Putamen (tissue), 1 donor: ENCODE measurements around the gene C1orf210.

Experiments
- DNase-seq: peaks from one replicate; pipeline ENCODE4 v3.0.0-alpha.2; 2016; ENCODE audit warnings: low spot score

Gene C1orf210

DNA sequence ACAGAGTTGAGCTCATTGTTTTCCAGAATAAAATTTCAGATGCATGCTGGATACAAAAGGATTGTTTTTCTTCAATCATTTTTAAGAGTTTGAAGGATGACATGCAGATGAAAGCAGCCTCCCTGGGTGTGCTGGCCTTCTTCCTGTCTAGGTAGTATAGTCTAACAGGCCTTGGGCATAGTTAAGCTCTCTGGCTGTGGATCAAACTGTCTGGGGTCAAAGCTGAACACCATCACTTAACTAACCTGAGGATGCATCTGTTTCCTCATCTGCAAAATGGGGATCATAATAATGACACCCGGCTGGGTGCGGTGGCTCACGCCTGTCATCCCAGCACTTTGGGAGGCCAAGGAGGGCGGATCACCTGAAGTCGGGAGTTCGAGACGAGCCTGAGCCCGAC lies 9.4 kb upstream of the C1orf210 start:
- DNase-seq, result no peak

DNA sequence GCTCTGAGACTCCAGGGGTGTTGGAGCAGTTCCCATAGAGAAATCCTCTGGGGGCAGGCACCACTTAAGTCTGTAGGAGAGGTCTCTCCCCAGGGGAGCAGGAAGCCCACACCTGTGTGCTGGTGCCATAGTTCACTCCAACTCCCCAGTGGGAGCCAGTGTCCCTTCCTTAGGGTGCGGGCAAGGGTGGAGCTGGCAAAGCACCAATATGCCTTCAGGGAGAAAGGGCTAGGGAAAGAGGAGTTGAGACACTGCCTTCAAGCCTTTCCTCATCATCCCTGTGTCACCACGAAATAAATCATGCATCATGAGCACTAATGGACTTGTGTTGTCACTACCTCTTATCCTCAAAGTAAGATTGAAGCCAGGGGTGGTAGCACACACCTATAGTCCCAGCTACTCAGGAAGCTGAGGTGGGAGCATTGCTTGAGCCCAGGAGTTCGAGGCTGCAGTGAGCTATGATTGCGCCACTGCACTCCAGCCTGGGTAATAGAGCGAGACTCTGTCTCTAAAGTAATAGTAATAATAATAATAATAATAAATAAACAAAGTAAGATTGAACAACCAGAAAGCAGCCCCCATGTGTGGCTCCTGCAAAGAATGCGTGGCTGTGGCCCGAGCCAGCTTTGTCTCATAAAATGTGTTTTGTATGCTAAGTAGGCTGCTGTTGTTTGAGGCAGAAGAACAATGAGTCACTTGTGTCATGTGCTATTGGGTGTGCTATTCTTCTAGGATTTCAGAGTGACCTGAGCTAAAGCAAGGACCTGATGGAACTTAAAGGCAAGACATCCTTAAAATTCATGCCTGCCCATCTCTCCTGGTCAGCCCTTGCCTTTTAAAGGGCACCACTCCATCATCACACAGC lies 8.7 kb upstream of the C1orf210 start:
- peak; percentile 92 for DNase-seq

DNA sequence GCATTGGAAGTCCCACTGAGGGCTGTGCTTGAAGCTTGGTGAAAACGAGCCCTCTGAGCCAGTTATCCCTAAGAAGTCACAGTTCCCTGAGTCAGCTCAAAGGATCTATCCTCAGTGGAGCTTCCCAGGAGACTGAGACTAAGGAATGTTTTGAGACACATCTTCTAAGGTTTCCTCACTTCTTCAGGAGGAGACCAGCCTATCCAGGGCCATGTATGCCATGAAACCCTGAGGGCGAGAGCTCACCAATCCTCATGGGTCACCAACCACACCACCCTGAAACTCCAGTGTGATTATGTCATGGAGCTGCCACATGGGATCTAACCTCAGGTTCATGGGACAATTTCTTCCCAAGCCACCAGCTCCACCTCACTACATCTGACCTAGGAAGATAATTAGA lies 7.8 kb upstream of the C1orf210 start:
- no peak for DNase-seq

DNA sequence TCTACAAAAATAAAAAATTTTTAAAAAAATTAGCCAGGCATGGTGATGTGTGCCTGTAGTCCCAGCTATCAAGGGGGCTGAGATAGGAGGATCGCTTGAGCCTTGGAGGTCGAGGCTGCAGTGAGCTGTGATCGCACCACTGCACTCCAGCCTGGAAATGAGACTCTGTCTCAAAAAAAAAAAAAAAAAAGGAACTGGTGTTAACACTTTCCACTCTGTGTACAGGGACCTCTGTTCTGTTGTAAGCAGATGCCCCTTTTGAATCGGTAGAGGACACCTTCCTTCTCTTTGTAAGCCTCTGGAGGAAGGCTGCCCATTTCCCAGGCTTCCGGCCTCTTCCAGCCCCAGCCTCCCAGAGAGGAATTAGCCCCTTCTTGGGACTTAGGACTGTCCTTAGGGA lies 7.3 kb upstream of the C1orf210 start:
- DNase-seq, result no peak

DNA sequence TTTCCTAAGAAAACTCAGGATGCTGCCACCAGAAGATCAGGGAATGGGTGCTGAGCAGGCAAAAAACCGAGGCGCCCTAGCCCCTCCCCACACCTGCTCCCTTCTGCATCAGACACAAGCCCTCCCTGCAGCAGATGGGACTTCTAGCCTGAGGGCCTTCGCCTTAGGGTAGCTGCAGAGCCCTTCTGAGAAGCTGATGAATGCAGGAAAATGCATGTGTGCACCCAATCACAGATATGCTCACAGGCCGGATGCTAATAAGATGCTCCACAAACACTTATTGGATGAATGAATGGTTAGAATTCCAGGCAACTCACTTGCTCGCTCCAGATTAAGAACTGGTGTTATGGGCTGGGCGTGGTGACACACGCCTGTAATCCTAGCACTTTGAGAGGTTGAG lies 6.8 kb upstream of the C1orf210 start:
- no peak for DNase-seq

DNA sequence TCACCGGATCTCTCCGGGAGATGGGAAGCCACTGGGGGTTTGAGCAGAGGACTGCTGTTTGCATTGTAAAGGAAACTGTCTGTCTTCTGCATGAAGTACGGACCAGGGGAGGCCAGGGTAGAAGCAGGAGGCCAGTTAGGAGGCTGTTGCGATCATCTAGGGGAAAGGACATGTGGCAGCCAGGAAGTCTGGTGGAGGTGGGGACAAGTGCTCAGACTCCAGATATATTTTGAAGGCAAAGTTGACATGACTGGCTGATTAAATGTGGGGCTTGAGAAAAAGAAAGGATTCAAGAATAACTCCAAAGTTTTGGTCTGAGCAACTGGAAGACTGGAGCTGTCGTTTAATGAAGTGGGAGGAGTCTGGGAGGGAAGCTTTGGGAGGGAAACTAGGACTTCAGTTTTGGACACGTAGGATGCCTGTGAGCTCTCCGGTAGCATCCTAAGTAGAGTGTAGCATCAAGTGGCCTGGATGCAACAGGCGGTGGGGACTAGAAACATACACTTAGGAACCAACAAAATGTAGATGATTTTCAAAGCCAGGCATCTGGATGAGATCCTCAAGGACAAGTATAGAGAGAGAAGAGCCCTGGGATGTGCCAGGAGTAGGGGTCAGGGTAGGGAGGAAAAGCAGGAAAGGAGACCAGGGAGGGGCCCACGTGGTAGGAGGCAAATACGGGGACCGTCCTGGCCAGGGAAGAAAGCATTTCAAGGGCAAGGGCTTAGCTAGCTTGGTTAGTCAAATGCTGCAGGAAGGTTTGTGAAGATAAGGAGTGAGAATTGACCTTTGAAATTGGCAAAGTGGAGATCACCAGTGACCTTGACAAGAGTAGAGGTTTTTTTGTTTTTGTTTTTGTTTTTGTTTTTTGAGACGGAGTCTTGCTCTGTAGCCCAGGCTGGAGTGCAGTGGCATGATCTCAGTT lies 3.7 kb upstream of the C1orf210 start:
- no peak for DNase-seq

DNA sequence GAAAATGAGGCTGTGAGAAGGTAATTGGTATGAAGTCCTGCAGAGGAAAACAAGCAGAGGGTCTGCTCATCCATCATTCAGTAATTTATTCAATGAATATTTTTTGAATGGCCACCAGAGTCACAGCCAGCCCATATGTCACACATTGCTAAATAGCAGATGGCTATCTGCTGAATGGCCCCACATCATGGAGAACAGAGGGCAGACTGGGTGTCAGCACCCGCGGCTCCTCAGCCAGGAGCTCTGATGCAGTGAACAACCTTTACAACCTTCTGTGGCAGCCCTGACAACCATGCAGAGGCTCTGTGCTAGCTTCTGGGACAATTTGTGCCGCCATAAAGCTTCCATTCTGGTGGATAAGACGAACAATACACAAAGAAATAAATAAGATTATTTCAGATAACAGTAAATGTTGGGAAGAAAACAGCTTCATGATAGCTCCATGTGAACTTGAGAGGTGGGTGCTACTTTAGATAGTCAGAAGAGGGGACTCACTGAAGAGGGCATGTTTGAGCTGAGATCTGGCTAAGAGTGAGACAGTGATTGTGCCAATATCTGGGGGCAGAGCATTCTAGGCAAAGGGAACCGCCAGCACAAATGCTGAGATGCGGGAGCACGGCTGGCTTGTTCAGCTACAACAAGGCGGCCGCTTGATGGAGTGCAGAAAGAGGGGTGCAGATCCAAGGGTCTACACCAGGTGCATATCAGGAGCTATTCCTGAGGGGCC lies 2.8 kb upstream of the C1orf210 start:
- no peak for DNase-seq

DNA sequence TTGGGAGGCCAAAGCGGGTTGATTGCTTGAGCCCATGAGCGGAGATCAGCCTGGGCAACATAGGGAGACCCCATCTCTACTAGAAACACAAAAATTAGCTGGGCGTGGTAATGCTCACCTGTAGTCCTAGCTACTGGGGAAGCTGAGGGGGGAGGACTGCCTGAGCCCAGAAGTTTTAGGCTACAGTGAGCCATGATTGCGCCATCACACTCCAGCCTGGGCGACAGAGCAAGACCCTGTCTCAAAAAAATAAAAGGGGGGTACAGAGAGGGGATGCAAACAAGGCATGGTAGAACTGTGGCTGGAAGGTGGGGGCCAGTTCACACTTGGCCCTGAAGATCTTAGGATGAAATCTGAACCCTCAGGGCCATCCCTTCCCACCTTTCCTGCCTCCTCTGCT lies 1.2 kb upstream of the C1orf210 start:
- no peak for DNase-seq

DNA sequence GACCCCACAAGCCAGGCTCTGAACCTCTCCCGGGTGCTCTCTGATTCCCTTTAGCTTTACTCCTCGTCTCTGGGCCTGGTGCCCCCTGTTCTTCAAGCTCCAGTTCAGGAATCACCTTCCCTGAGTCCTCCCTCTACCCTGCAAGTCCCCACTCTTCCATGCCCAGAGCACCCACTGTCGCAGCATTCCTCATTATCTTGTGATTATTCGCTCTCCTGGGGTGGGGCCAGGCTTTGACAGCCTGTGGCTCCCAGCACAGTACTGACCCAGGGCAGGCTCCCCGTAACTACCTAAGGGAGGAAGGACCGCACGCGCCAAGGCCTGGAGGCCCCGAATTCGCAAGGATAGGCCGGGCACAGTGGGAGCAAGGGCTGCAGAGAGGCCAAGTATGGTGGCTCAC lies 734 bp upstream of the C1orf210 start:
- no peak for DNase-seq

DNA sequence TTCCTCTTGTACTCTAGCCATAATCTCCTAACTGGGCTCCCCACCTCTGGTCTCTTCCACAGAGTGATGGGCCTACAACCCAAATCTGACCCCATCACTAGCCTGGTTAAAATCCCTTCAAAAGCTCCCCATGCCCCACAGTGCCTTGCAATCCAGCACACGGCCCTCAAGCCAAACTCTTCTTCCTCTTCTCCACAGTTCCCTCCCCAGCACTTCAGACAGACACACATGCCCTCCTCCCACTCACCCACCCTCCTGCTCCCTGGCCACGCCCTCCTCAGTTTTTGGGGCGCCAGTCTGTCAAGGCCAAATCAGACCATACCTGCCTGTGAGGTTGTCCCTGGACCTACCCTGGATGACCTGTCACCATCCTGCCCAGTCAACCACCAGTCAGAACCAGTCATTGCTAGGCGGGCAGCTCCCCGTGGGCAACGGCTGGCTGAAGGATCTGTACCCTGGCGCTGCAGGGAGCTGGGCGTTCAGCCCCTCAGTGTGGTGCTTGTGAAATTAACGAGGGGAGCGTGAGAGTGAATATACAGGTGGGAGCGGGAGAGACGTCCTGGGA lies 753 bp downstream of the C1orf210 start:
- DNase-seq, result no peak

DNA sequence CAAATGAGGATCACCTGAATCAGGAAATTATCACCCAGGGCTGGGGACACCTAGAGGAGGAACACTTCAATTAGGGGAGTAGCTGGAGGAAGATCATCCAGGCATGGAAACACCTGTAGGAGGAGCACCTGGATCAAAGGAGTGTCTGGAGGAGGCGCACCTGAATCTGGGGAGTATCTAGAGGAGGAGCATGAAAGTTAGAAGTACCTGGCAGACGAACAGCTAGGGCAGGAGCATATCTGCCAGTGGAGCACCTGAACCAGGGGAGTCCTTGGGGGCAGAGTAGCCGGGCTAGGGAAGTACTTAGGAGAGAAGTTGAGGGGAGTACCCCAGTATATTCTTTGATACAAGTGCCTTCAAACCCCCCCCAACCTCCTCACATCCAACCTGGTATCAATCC lies 1.3 kb downstream of the C1orf210 start:
- DNase-seq, result no peak

DNA sequence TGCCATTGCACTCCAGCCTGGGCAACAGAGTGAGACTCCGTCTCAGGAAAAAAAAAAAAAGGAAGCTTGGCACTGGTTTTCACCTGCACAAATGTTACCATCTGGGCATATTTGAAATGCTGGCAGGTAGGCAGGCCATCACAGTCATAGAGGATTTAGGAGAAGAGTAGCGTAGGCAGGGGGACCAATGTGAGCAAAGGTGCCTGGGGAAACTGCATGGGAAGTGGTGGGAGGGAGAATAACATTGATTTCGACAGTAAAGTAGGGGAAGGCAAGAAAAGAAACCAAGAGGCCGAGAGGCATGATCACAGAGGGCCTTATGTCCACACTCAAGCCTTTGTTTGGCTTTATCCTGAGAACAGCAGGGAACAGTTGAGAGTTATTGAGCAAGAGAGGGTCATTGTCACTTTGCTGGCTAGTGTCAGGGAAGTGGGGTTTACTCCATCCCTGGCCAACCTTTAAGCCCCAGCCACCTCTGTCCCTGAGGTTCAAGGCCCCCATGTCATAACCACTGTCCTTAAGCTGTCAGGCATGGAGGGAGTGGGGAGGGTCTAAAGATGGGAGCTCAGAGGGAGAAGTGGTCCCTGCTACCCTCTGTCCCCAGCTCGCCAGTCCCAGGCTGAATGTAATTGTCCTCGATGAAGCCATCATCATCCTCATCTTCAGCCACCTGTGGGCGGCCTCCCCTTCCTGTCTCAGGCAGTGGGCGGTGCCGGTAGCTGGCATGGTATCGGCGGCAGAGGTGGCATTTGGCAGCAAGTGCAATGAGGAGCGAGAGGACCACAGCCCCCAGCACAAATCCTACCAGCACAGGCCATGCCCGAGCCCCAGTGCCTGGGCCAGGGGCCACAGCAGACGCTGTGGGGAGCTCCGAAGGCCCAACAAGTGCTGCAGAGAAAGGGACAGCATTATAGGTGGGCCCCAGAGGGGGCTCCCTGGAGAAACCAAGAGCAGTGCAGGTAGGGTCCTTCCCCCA lies 2.9 kb downstream of the C1orf210 start:
- no peak for DNase-seq

DNA sequence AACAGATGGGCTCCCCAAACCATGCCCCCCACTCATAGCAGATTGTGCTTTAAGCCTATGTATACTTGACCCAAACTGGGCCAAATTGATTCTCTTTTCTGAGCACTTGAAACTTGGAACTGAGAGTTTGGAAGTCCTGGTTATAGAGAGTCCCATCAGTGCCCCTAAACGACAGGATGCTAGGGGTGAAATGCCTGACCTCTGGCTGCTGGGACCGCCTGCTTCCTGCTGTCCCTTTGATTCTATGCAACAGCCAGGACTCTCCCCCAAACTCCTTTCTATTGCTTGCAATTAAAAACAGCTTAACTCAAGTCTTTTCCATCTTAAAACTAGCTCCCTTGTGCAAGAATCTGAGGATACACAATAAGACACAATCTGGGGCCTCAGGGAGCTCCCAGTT lies 4.7 kb downstream of the C1orf210 start:
- DNase-seq, result no peak

DNA sequence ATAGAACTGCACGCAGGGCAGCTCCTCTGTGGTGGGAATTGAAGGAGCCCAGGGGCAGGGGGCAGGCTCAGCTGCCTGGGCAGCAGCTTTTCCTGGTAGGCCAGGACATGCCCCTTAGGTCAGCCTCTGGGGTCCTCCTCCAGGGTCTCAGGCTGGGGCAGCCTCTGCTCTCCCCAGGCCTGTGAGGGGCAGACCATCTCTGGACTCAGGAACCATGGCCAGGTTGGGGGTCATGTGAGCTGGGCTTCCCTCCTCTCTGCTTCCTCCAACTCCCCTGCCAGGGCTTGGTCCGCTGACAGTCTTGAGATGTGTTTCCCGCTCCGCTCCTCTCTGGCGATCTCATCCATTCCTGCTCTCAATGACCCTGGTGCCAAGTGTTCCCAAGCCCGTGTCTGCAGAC lies 5.7 kb downstream of the C1orf210 start:
- no peak for DNase-seq

DNA sequence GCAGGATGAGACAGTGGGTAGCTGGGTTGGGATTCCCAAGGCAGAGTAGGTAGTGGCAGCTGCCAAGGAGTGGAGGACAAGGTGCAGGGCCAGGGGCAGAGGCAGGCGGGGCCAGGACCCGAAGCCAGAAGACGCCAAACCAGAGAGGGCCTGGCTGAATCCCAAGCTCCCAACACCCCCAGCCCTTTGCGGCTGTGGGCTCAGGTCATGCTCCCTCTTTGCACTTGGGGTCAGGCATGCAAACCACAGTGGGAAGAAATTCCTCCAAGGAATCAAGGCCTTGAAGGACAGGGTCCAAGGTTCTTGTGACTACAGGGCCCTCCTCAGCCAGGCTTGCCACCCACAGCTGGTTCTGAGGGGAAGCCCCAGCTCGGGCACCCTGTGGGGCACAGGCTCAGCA lies 6.2 kb downstream of the C1orf210 start:
- no peak for DNase-seq

DNA sequence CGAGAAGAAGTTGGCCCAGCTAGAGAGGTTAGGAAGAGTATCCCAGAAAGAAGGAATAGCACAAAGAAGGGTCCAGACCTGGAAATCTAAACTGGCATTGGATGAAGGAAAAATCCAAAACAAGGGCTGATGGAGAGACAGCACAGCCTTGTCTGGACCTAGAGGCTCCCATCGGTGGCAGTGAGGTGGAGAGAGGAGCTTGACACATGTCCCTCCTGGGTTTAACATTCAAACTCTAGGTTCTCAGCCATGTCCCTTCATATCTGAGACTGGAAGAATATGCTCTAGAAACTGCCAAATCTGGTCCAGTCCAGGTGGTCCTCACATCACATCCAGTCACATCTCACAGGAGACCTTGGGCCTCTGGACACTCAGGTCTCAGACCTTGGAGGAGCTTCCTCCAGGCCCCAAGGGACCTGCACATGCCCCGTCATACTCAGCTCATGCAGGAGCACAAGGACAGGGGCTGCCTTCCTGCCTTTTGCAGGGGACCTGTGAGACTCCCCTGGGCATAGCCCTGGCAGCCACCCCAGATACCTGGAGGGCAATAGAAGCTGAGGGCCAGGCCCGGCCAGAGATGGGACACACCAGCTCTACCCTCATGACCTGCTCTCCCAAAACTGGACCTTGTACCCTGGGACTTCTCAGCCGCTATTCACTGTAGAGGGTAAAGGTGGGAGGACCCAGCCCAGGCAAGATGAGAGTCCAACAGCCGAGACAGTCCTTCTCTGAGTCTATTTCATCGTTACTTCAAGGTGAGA lies 8.1 kb downstream of the C1orf210 start:
- no peak for DNase-seq

DNA sequence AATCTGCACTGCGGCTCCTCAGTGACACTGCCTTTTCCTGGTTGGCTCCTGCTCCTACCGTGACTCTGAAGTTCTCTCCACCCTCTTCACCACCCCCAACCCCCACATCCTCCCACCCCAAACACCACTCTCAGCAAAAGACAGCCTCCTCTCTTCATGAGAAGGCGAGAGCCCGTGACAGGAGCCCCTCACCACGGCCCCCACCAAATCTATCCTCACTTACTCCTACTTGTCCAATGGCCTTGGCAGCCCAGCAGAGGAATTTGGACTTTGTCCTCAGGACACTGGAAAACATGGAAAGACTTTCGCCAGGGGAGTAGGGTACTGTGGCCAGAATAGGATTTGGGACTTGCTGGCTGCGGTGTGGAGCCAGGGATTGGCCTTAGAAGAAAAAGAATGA lies 8.7 kb downstream of the C1orf210 start:
- DNase-seq, result no peak

DNA sequence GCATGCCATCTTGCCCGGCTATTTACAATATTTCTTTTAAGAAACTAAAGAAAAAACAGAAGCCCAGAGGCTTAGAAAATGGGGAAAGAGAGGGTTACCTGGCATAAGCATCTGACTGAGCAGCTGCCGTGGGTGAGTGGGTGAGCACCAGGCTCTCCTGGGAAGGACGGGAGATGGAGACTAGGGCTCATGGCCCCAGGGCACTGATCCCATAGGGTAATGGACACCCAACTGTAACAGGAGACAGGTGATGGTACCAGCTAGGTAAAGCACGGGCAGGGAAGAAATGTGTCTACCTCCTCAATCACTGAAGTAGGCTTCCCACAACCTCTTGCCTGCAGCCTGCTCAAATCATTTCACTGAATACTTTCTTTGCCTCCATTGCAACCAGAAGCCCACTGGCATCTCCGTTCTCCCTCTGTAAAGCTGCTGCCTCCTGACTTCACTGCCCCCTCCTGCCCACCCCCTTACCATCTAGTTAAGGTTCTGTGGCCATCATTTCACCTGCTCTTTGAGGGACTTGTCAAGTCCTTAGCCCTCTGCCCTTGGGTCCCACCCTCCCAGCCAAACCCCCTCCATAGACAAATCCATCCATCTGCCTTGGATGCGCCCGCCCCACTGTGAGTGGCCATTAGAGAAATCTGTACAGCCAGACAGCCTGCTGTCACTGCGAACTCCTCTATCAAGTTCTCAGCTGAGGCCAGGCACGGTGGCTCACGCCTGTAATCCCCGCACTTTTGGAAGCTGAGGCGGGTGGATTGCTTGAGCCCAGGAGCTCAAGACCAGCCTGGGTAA lies 9.4 kb downstream of the C1orf210 start:
- no peak for DNase-seq

DNA sequence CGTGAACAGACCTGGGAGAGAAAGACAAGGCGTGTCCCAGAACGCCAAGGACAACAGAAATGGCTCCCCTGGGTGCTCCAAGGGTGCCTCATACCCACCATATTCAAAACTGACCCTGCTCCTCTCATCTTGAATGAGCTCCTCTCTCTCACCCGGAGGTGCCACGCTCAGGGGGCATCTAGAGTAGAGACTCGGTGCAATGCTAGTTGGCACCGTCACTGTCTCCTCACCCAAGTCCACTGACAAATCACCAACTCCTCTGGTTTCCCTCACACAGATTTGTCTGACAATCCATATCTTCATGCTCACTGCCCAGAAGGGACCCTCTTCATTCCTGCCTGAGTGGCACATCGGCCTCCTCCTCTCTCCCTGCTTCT lies 10.6 kb downstream of the C1orf210 start:
- no peak for DNase-seq
